Upper lobe of left lung (tissue), 6 donors: ENCODE results near the gene ZDHHC1. TPM values are rescaled to one million over a fixed set of nuclear protein-coding genes. Genes with fewer than 3 reads are reported as not detected.

Experiments
- ATAC-seq, 2 donors: fragments of 200-7000 bp; cut with Tn5 transposase; one replicate each; pipeline ENCODE4 v1.9.1; 2022; ENCODE audit warnings: mild to moderate bottlenecking in 2 of 2, moderate library complexity in 2 of 2; ENCODE audit not compliant: low FRiP score in 2 of 2
- DNase-seq, 2 donors: peaks; one replicate each; pipeline ENCODE4 v3.0.0-alpha.2; 2019 to 2020
- H3K27ac ChIP-seq, 4 donors: fragments of 200-600 bp; sonication (generic); one replicate each; pipeline ENCODE4 v1.5.1; 2016 to 2019
- H3K27me3 ChIP-seq, 4 donors: fragments of 200-600 bp; sonication (generic); one replicate each; pipeline ENCODE4 v1.5.1; 2017 to 2019
- H3K36me3 ChIP-seq, 4 donors: fragments of 200-600 bp; sonication (generic); one replicate each; pipeline ENCODE4 v1.5.1; 2016 to 2019
- H3K4me1 ChIP-seq, 4 donors: fragments of 200-600 bp; sonication (generic); one replicate each; pipeline ENCODE4 v1.5.1; 2018 to 2019
- H3K4me3 ChIP-seq, 4 donors: fragments of 200-600 bp; sonication (generic); one replicate each; pipeline ENCODE4 v1.5.1; 2017 to 2019; ENCODE audit warnings: mild to moderate bottlenecking in 2 of 4, moderate library complexity in 1 of 4
- H3K9me3 ChIP-seq, 4 donors: fragments of 200-600 bp; sonication (generic); one replicate each; pipeline ENCODE4 v1.5.1; 2018 to 2019
- EP300 ChIP-seq, 4 donors: sonication (generic); formaldehyde crosslinking; IDR thresholded peaks; one replicate each; pipeline ENCODE4 v1.5.1; 2017; ENCODE audit warnings: antibody characterized with exemption in 4 of 4, control low read depth in 2 of 4
- POLR2A ChIP-seq, 4 donors: fragments of 450-650 bp; IDR thresholded peaks; one replicate each; pipeline ENCODE4 v1.5.1; 2016 to 2017; ENCODE audit warnings: antibody characterized with exemption in 4 of 4, mild to moderate bottlenecking in 2 of 4
- POLR2AphosphoS5 ChIP-seq, 2 donors: sonication (generic); formaldehyde crosslinking; IDR thresholded peaks; one replicate each; pipeline ENCODE4 v1.5.1; 2017; ENCODE audit warnings: antibody characterized with exemption in 2 of 2
- WGBS, 2 donors: methylation state at CpG; one replicate each; pipeline ENCODE4 v1.1.5; 2017 to 2018; 5-methylcytosine and 5-hydroxymethylcytosine counted together
- total RNA-seq, 6 donors: library from RNA; depleted of rRNA in 4 of 6; stranded (reverse); fragments of >200 nt in 4 of 6; gene quantifications; one replicate each; pipeline versions ENCODE4 v1.1.0 to v1.2.1, GENCODE V29; 2016 to 2021
- TF ChIP-seq, protein P1 (sequence below), 6 experiments: fragments of 450-650 bp in 4 of 6; fragments of 200-600 bp in 2 of 6; sonication (generic) in 2 of 6; IDR thresholded peaks; one replicate each; pipeline ENCODE4 v1.5.1; 2016 to 2019; ENCODE audit warnings: antibody characterized with exemption in 6 of 6
- donor health status: DM: no; HTN: no; CAD: no; lungs with moderate emphysema.
- donor health status: DM: no; HTN: yes; CAD: no; lungs with severe emphysema.

Gene ZDHHC1
- total RNA-seq, 6 donors from 2014 or later = 14.7 to 49.2 (median 21.4) TPM

DNA sequence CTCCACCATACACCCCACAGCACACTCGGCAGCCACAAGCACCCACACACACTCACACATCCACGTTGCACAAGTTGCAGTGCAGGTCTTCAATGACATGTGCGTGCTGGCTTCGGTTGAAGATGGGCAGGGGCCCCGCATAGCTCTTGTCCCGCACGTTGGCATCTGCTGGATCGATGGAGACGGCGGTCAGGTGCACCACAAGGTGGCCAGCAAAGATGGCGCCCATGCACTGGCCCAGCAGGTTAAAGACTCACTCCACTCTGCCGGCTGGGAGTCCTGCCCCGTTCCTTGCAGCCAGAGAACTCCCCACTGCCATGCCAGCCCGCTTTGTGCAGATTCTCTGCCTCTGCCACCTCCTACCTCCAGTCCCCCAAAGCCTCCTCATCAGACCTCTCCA lies 15.4 kb downstream of the ZDHHC1 start:
- TF ChIP-seq POLR2A (IDR thresholded peaks at IDR 0.05) (no peak), EP300 (IDR thresholded peaks at IDR 0.05) (no peak), POLR2AphosphoS5 (IDR thresholded peaks at IDR 0.05) (no peak)
- TF ChIP-seq, protein P1, sequence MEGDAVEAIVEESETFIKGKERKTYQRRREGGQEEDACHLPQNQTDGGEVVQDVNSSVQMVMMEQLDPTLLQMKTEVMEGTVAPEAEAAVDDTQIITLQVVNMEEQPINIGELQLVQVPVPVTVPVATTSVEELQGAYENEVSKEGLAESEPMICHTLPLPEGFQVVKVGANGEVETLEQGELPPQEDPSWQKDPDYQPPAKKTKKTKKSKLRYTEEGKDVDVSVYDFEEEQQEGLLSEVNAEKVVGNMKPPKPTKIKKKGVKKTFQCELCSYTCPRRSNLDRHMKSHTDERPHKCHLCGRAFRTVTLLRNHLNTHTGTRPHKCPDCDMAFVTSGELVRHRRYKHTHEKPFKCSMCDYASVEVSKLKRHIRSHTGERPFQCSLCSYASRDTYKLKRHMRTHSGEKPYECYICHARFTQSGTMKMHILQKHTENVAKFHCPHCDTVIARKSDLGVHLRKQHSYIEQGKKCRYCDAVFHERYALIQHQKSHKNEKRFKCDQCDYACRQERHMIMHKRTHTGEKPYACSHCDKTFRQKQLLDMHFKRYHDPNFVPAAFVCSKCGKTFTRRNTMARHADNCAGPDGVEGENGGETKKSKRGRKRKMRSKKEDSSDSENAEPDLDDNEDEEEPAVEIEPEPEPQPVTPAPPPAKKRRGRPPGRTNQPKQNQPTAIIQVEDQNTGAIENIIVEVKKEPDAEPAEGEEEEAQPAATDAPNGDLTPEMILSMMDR (IDR thresholded peaks at IDR 0.05) = no peak
- H3K27me3 ChIP-seq = no peaks in the 10 kb centered on the region
- H3K27ac ChIP-seq = no peak overlapping the region
- H3K9me3 ChIP-seq = no peaks in the 10 kb centered on the region
- no peak overlapping the region for H3K4me3 ChIP-seq
- peaks cover 29 to 56% (median 35%) of the 10 kb centered on the region in 4 donors for H3K4me1 ChIP-seq
- 92 to 100% methylated on average over 3 to 14 of the region's 14 CpGs for WGBS, 2 donors
- ATAC-seq (no peak), DNase-seq (peak in 1 of 2 donors; percentile 52)
- no peaks in the 10 kb centered on the region for H3K36me3 ChIP-seq

DNA sequence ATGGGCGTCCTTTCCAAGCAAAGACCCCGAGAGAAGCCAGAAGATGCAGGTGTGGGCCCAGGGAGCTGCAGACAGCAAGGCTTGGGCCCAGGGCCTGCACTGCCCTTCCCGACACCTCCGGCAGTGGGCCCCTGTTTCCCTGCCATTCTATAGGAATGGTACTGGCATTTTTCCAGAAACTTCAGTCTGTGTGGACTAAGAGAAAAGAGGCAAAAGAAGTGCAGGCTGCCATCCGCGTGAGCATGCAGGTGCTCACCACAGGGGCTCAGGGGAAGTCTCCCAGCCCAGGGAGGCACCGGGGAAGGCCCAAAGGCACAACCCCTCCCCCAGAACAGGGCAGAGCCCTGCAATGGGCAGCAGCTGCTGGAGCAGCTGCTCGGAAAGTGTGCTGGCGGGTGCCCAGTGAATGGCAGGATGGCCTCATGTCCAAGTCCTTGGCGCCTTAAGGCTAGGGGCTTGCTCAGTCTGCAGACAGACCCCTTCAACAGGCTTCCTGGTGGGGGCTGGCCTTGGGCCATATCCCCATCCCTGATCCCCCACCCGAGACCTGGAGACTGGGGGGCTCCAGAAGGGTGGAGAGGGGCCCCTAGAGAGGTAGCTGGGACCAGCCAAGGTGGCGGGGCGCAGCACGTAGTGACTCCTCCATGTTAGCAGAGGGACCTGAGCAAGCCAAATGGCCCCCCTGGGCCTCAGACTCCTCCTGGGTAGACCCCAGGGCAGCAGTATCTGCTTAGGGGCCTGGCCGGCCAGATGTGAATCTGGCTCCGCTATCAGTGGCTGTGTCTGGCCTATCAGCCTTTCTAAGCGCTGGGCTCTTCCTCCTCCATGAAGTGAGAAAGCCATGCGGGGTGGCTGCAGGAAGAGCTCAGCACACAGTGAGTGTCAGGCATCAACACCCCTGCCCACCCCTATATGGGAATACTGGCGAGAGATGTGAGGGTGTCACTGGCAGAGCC lies 16.2 kb downstream of the ZDHHC1 start:
- Histone ChIP-seq H3K9me3 (no peaks in the 10 kb centered on the region), H3K4me1 (peaks cover 36 to 59% (median 42%) of the 10 kb centered on the region in 4 donors), H3K36me3 (no peaks in the 10 kb centered on the region), H3K4me3 (no peak overlapping the region), H3K27ac (no peak overlapping the region), H3K27me3 (no peaks in the 10 kb centered on the region)
- TF ChIP-seq POLR2AphosphoS5 (IDR thresholded peaks at IDR 0.05) = no peak
- TF ChIP-seq, protein P1 (IDR thresholded peaks at IDR 0.05) = peak in 3 of 6 experiments; percentile 3 to 25 (median 13)
- 74 to 84% methylated on average over 11 to 18 of the region's 19 CpGs for WGBS, 2 donors
- DNase-seq (peak in 1 of 2 donors; percentile 49), ATAC-seq (no peak)

DNA sequence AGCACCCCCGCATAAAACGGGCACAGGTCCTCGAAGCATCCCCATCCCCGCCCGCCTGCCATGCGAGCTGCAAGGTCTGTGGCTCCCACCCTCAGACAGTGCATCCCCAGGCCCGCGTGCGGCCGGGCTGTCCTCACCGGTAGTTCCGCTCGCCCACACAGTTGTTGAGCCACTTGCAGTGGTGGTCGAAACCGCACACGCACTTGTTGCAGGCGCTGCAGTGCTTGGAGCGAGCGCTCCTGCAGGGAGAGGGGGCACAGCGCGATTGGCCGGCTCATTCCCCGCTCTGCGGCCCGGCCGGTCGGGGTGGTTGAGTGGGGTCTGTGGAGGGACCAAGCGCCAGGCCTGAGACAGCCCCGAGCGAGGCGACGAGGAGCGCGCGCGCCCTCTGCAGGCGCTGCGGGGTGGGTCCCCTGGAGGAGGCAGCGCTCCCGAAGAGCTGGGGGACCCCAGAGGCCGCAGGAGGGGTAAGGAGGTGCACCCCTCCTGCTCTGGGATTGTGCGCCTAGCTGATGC lies 17.0 kb downstream of the ZDHHC1 start:
- Histone ChIP-seq H3K4me1 (peaks cover 35 to 61% (median 42%) of the 10 kb centered on the region in 4 donors), H3K9me3 (no peaks in the 10 kb centered on the region), H3K36me3 (no peaks in the 10 kb centered on the region), H3K27ac (no peak overlapping the region), H3K4me3 (no peak overlapping the region), H3K27me3 (peaks cover 0 to 3% (median 0%) of the 10 kb centered on the region in 4 donors)
- WGBS, 2 donors = 39 to 88% methylated on average over 11 to 36 of the region's 42 CpGs
- DNase-seq (peak; percentile 59 to 95), ATAC-seq (peak; percentile 54 to 58)
- no peak for TF ChIP-seq POLR2AphosphoS5 (IDR thresholded peaks at IDR 0.05)
- no peak for TF ChIP-seq EP300 (IDR thresholded peaks at IDR 0.05)
- no peak for TF ChIP-seq POLR2A (IDR thresholded peaks at IDR 0.05)
- TF ChIP-seq, protein P1 (IDR thresholded peaks at IDR 0.05) = peak; percentile 74 to 91 (median 84)

DNA sequence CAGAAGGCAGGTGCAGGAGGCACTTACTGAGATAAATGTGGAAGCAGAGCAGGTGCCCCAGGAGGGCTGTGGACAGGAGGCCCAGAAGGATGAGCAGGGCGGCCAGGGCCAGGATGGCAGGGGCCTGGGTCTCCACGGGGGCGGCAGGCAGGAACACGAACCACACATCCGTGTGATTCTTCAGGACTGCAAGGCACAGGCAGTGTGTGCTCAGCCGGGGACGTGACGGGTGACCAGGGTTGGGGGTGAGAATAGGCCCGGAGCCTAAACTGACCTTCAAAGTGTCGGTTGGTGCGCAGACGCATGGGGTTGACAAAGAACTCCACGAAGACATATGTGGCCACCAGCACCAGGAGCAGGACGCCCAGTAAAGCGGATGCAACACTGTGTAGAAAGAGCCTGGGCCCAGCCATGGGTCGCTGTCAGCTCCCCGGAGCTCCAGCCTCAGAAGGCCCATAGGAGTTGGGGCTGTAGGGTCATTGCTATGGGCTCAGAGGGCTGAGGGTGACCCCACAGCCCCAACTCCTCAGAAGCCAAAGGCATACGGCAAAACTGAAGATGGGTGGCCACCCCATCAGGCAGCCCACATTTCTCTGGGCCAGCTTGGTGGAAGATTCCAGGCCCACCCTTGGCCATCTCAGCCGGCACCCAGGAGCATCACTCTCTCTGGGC lies 17.6 kb downstream of the ZDHHC1 start:
- ATAC-seq = no peak

More for the DNA sequence above, 17.6 kb downstream of the ZDHHC1 start:
- TF ChIP-seq, protein P1 (IDR thresholded peaks at IDR 0.05) = no peak
- no peak for TF ChIP-seq POLR2A (IDR thresholded peaks at IDR 0.05)
- no peak for TF ChIP-seq POLR2AphosphoS5 (IDR thresholded peaks at IDR 0.05)
- TF ChIP-seq EP300 (IDR thresholded peaks at IDR 0.05) = no peak
- peak in 1 of 2 donors; percentile 65 for DNase-seq
- Histone ChIP-seq H3K27ac (peak overlapping the region in 1 of 4 donors; percentile 30), H3K4me3 (no peak overlapping the region), H3K4me1 (peaks cover 33 to 61% (median 42%) of the 10 kb centered on the region in 4 donors), H3K36me3 (no peaks in the 10 kb centered on the region), H3K27me3 (peaks cover 0 to 9% (median under 1%) of the 10 kb centered on the region in 4 donors), H3K9me3 (no peaks in the 10 kb centered on the region)
- 81 to 93% methylated on average over 16 to 17 of the region's 19 CpGs for WGBS, 2 donors
